GM12878 (cell line): ENCODE measurements around the gene UGGT2. TPM values are rescaled to one million over a fixed set of nuclear protein-coding genes. Genes with fewer than 3 reads are reported as not detected.

ENCODE experiments used
- ATAC-seq: fragments of 200-7000 bp; cut with Tn5 transposase; 3 replicates; pipeline ENCODE4 v1.9.1; 2020; ENCODE audit warnings: mild to moderate bottlenecking, moderate library complexity
- BruUV-seq: library from RNA; stranded (reverse); fragments of 400-500 nt; replicated peaks from 2 replicates; lab custom pipeline; 2021; lab: Mats Ljungman, UMichigan
- CTCF ChIA-PET: fragments of 300-600 bp; sonication (Branson Sonifier 250); formaldehyde crosslinking; extraction: SDS; loops from one replicate; lab custom pipeline; 2021; ENCODE audit warnings: inconsistent platforms; lab: Yijun Ruan, JAX
- POLR2A ChIA-PET: fragments of 350-600 bp; formaldehyde crosslinking; extraction: SDS; loops from one replicate; lab custom pipeline; 2021; ENCODE audit warnings: inconsistent platforms; lab: Charles Lee
- RAD21 ChIA-PET: fragments of 300-600 bp; sonication (Branson Sonifier 250); formaldehyde crosslinking; loops from one replicate; lab custom pipeline; 2023; ENCODE audit warnings: antibody characterized with exemption; ENCODE audit not compliant: unreplicated experiment; lab: Charles Lee
- SMC1A ChIA-PET: fragments of 300-600 bp; sonication (Branson Sonifier 250); formaldehyde crosslinking; loops from one replicate; lab custom pipeline; 2023; ENCODE audit not compliant: unreplicated experiment, uncharacterized antibody; lab: Charles Lee
- DNase-seq: peaks from one replicate; pipeline ENCODE4 v3.0.0-alpha.2; 2011; ENCODE audit warnings: low read depth, low spot score
- FAIRE-seq: peaks from 3 replicates; lab custom pipeline; 2011; peaks lifted over from hg19 to GRCh38; lab: Jason Lieb, UNC
- H2AFZ ChIP-seq: 2 replicates; pipeline ENCODE4 v1.6.0; 2011; ENCODE audit warnings: low read depth, low read length, control low read depth; ENCODE audit not compliant: control insufficient read depth
- H3K27ac ChIP-seq: 2 replicates; pipeline ENCODE4 v1.5.1; 2011; ENCODE audit warnings: control low read depth; ENCODE audit not compliant: control insufficient read depth, insufficient read depth
- H3K27me3 ChIP-seq, 2 experiments: replicated peaks in 1 of 2; 2 replicates each; pipeline versions ENCODE4 v1.6.0 to v1.6.1; 2011; ENCODE audit warnings: low read length in 1 of 2; ENCODE audit not compliant: control insufficient read depth in 2 of 2, insufficient read depth in 2 of 2
- H3K36me3 ChIP-seq, 2 experiments: 2 replicates each; pipeline ENCODE4 v1.5.1; 2011; ENCODE audit warnings: low read length in 1 of 2; ENCODE audit not compliant: control insufficient read depth in 2 of 2, insufficient read depth in 2 of 2
- H3K4me1 ChIP-seq: 2 replicates; pipeline ENCODE4 v1.6.1; 2011; ENCODE audit warnings: mild to moderate bottlenecking, low read length, moderate library complexity, mixed read lengths; ENCODE audit not compliant: control insufficient read depth, insufficient read depth
- H3K4me2 ChIP-seq: 2 replicates; pipeline ENCODE4 v1.6.0; 2011; ENCODE audit warnings: control low read depth; ENCODE audit not compliant: control insufficient read depth, insufficient read depth
- H3K4me3 ChIP-seq: fragments of 200-600 bp; sonication (generic); 2 replicates; pipeline ENCODE4 v1.5.1; 2016
- H3K79me2 ChIP-seq: 2 replicates; pipeline ENCODE4 v1.6.0; 2011; ENCODE audit warnings: low read length; ENCODE audit not compliant: control insufficient read depth, insufficient read depth
- H3K9ac ChIP-seq: 2 replicates; pipeline ENCODE4 v1.8.0; 2011; ENCODE audit warnings: low read length, control low read depth, mixed read lengths; ENCODE audit not compliant: control insufficient read depth, insufficient read depth
- H3K9me3 ChIP-seq: replicated peaks from 3 replicates; pipeline ENCODE4 v1.5.1; 2011; ENCODE audit warnings: mild to moderate bottlenecking, low read length; ENCODE audit not compliant: control insufficient read depth, insufficient read depth
- H4K20me1 ChIP-seq: 2 replicates; pipeline ENCODE4 v1.6.0; 2011; ENCODE audit not compliant: control insufficient read depth, insufficient read depth
- ASH2L ChIP-seq: fragments of 300-600, 200-600 bp; sonication (generic); IDR thresholded peaks from 2 replicates; pipeline ENCODE4 v1.6.1; 2017; ENCODE audit warnings: low read depth, mild to moderate bottlenecking, borderline replicate concordance
- BACH1 ChIP-seq: fragments of 450-650 bp; IDR thresholded peaks from 2 replicates; pipeline ENCODE4 v1.6.1; 2017; ENCODE audit warnings: mild to moderate bottlenecking, borderline replicate concordance
- BMI1 ChIP-seq: fragments of 450-650 bp; IDR thresholded peaks from 2 replicates; pipeline ENCODE4 v1.6.1; 2016; ENCODE audit warnings: mild to moderate bottlenecking, moderate library complexity, borderline replicate concordance
- CBX3 ChIP-seq: fragments of 200-600 bp; sonication (generic); IDR thresholded peaks from 2 replicates; pipeline ENCODE4 v1.6.1; 2016; ENCODE audit warnings: low read depth, borderline replicate concordance
- MTA3 ChIP-seq: IDR thresholded peaks from 2 replicates; pipeline ENCODE4 v1.6.1; 2012; ENCODE audit warnings: low read length, inconsistent platforms, borderline replicate concordance
- NFYA ChIP-seq: IDR thresholded peaks from 2 replicates; pipeline ENCODE4 v1.6.1; 2011; ENCODE audit warnings: low read depth, mild to moderate bottlenecking, low read length, improper control_type of control experiment, borderline replicate concordance
- POU2F2 ChIP-seq: IDR thresholded peaks from 3 replicates; pipeline ENCODE4 v1.6.1; 2011; ENCODE audit warnings: low read depth, mild to moderate bottlenecking, low read length, borderline replicate concordance
- RAD51 ChIP-seq: fragments of 450-650 bp; IDR thresholded peaks from 2 replicates; pipeline ENCODE4 v1.6.1; 2016; ENCODE audit warnings: moderate library complexity, mild to moderate bottlenecking, inconsistent platforms
- SMAD1 ChIP-seq: fragments of 450-650 bp; IDR thresholded peaks from 2 replicates; pipeline ENCODE4 v1.6.1; 2018; ENCODE audit warnings: mild to moderate bottlenecking, low read depth; ENCODE audit not compliant: partially characterized antibody
- WGBS: methylation state at CpG from one replicate; pipeline ENCODE4 v1.1.6; 2016; ENCODE audit warnings: low lambda C conversion rate; ENCODE audit not compliant: insufficient replicate concordance, insufficient coverage; ENCODE audit errors: missing lambda C conversion rate; 5-methylcytosine and 5-hydroxymethylcytosine counted together
- in situ Hi-C: fragments of 300-500 bp; cut with MboI; formaldehyde crosslinking; loops from 9 replicates; pipeline ENCODE4 v1.14.3; 2018; ENCODE audit warnings: mixed read lengths
- intact Hi-C: fragments of 100-400 bp; cut with micrococcal nuclease; formaldehyde crosslinking; loops from one replicate; pipeline ENCODE4 v1.14.2; 2022; ENCODE audit not compliant: unreplicated experiment
- polyA plus RNA-seq, 11 experiments: library from polyadenylated mRNA; depleted of rRNA in 4 of 11; unstranded in 6 of 11; stranded (reverse) in 5 of 11; fragments of >200 nt; fragmentation: Nextera tagmentation in 4 of 11; fragmentation: Illumina TruSeq in 1 of 11; extraction: Ambion mirVana in 4 of 11; extraction: Trizol in 1 of 11; gene quantifications; 1 replicate in 1 of 11; 2 replicates in 10 of 11; pipeline versions ENCODE4 v1.2.1 to v1.2.3, GENCODE V29; 2011 to 2016; ENCODE audit warnings: inconsistent platforms in 2 of 11, missing spikeins in 2 of 11, low read depth in 1 of 11
- total RNA-seq, 4 experiments: library from RNA; depleted of rRNA in 3 of 4; stranded (reverse); fragments of >200 nt in 3 of 4; fragmentation: Illumina TruSeq in 1 of 4; extraction: Trizol in 1 of 4; gene quantifications; 2 replicates each; pipeline versions ENCODE4 v1.2.1 to v1.2.3, GENCODE V29; 2013 to 2021
- TF ChIP-seq, protein P1 (sequence below): IDR thresholded peaks from 2 replicates; pipeline ENCODE4 v1.6.1; 2012; ENCODE audit warnings: improper control_type of control experiment, low read depth, low read length; ENCODE audit not compliant: insufficient replicate concordance
- TF ChIP-seq, protein P2 (sequence below): IDR thresholded peaks from 2 replicates; pipeline ENCODE4 v1.6.1; 2012; ENCODE audit warnings: low read depth, low read length, improper control_type of control experiment
- TF ChIP-seq, protein P3 (sequence below): fragments of 450-650 bp; IDR thresholded peaks from 2 replicates; pipeline ENCODE4 v1.6.1; 2016; ENCODE audit warnings: mild to moderate bottlenecking
- TF ChIP-seq, protein P4 (sequence below): fragments of 450-650 bp; IDR thresholded peaks from 2 replicates; pipeline ENCODE4 v1.6.1; 2018; ENCODE audit warnings: mild to moderate bottlenecking, low read depth, moderate library complexity; ENCODE audit not compliant: partially characterized antibody
- TF ChIP-seq, protein P5 (sequence below): IDR thresholded peaks from 2 replicates; pipeline ENCODE4 v1.6.1; 2011; ENCODE audit warnings: low read depth, low read length, improper control_type of control experiment, borderline replicate concordance

Gene UGGT2
- total and polyA plus RNA-seq, 10 of the 15 experiments (the other 5 are each of a cell fraction or from before 2014, with no cell fraction given), result 4.9 to 29.0 (median 17.3) TPM

GRCh38 chr13:95987841-95988240, 65.4 kb downstream of the UGGT2 start:
- H3K4me3 ChIP-seq, result no peak overlapping the region
- H3K36me3 ChIP-seq, result no peaks in the 10 kb centered on the region
- H4K20me1 ChIP-seq, result no peaks in the 10 kb centered on the region
- intact Hi-C loops (no loop called here), in situ Hi-C loops (no loop called here)
- no peak overlapping the region for H3K4me2 ChIP-seq
- H3K79me2 ChIP-seq, result no peaks in the 10 kb centered on the region
- BruUV-seq, result no TSS peak
- no peak for FAIRE-seq
- ChIA-PET RAD21 (interaction anchor here (1.9 kb wide), 1 partner anchor 32 kb away, joined by 4 read pairs; no protein-coding TSS in a partner anchor), CTCF (interaction anchor here (4.5 kb wide), 1 partner anchor 13 kb away, joined by 29 read pairs; no protein-coding TSS in a partner anchor), SMC1A (no interaction called here), POLR2A (no interaction called here)
- ATAC-seq, result no peak
- H3K27me3 ChIP-seq, result no peaks in the 10 kb centered on the region
- H3K9me3 ChIP-seq, result no peaks in the 10 kb centered on the region
- H3K9ac ChIP-seq, result no peak overlapping the region
- DNase-seq, result no peak
- no peak overlapping the region for H3K27ac ChIP-seq
- no peak overlapping the region for H2AFZ ChIP-seq
- no peaks in the 10 kb centered on the region for H3K4me1 ChIP-seq
- 98% methylated on average over 5 of the region's 5 CpGs for WGBS
- no peak for TF ChIP-seq MTA3
- TF ChIP-seq BACH1, result no peak
- no peak for TF ChIP-seq ASH2L
- TF ChIP-seq, protein P1, sequence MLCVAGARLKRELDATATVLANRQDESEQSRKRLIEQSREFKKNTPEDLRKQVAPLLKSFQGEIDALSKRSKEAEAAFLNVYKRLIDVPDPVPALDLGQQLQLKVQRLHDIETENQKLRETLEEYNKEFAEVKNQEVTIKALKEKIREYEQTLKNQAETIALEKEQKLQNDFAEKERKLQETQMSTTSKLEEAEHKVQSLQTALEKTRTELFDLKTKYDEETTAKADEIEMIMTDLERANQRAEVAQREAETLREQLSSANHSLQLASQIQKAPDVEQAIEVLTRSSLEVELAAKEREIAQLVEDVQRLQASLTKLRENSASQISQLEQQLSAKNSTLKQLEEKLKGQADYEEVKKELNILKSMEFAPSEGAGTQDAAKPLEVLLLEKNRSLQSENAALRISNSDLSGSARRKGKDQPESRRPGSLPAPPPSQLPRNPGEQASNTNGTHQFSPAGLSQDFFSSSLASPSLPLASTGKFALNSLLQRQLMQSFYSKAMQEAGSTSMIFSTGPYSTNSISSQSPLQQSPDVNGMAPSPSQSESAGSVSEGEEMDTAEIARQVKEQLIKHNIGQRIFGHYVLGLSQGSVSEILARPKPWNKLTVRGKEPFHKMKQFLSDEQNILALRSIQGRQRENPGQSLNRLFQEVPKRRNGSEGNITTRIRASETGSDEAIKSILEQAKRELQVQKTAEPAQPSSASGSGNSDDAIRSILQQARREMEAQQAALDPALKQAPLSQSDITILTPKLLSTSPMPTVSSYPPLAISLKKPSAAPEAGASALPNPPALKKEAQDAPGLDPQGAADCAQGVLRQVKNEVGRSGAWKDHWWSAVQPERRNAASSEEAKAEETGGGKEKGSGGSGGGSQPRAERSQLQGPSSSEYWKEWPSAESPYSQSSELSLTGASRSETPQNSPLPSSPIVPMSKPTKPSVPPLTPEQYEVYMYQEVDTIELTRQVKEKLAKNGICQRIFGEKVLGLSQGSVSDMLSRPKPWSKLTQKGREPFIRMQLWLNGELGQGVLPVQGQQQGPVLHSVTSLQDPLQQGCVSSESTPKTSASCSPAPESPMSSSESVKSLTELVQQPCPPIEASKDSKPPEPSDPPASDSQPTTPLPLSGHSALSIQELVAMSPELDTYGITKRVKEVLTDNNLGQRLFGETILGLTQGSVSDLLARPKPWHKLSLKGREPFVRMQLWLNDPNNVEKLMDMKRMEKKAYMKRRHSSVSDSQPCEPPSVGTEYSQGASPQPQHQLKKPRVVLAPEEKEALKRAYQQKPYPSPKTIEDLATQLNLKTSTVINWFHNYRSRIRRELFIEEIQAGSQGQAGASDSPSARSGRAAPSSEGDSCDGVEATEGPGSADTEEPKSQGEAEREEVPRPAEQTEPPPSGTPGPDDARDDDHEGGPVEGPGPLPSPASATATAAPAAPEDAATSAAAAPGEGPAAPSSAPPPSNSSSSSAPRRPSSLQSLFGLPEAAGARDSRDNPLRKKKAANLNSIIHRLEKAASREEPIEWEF, result no peak
- TF ChIP-seq BMI1, result no peak
- no peak for TF ChIP-seq RAD51
- TF ChIP-seq POU2F2, result no peak
- TF ChIP-seq, protein P2, sequence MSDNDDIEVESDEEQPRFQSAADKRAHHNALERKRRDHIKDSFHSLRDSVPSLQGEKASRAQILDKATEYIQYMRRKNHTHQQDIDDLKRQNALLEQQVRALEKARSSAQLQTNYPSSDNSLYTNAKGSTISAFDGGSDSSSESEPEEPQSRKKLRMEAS, result no peak
- TF ChIP-seq SMAD1, result no peak
- no peak for TF ChIP-seq NFYA
- no peak for TF ChIP-seq CBX3
- TF ChIP-seq, protein P3, sequence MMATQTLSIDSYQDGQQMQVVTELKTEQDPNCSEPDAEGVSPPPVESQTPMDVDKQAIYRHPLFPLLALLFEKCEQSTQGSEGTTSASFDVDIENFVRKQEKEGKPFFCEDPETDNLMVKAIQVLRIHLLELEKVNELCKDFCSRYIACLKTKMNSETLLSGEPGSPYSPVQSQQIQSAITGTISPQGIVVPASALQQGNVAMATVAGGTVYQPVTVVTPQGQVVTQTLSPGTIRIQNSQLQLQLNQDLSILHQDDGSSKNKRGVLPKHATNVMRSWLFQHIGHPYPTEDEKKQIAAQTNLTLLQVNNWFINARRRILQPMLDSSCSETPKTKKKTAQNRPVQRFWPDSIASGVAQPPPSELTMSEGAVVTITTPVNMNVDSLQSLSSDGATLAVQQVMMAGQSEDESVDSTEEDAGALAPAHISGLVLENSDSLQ, result no peak
- TF ChIP-seq, protein P4, sequence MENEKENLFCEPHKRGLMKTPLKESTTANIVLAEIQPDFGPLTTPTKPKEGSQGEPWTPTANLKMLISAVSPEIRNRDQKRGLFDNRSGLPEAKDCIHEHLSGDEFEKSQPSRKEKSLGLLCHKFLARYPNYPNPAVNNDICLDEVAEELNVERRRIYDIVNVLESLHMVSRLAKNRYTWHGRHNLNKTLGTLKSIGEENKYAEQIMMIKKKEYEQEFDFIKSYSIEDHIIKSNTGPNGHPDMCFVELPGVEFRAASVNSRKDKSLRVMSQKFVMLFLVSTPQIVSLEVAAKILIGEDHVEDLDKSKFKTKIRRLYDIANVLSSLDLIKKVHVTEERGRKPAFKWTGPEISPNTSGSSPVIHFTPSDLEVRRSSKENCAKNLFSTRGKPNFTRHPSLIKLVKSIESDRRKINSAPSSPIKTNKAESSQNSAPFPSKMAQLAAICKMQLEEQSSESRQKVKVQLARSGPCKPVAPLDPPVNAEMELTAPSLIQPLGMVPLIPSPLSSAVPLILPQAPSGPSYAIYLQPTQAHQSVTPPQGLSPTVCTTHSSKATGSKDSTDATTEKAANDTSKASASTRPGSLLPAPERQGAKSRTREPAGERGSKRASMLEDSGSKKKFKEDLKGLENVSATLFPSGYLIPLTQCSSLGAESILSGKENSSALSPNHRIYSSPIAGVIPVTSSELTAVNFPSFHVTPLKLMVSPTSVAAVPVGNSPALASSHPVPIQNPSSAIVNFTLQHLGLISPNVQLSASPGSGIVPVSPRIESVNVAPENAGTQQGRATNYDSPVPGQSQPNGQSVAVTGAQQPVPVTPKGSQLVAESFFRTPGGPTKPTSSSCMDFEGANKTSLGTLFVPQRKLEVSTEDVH, result no peak
- TF ChIP-seq, protein P5, sequence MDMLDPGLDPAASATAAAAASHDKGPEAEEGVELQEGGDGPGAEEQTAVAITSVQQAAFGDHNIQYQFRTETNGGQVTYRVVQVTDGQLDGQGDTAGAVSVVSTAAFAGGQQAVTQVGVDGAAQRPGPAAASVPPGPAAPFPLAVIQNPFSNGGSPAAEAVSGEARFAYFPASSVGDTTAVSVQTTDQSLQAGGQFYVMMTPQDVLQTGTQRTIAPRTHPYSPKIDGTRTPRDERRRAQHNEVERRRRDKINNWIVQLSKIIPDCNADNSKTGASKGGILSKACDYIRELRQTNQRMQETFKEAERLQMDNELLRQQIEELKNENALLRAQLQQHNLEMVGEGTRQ, result no peak
